NCI-H1092 (cell line): ENCODE measurements around the gene CRYM.
"Not testable (repeated sequence)": the region's sequence is repeated elsewhere in the genome, so short reads cannot be mapped to it uniquely, and the experiment has no call there.

ENCODE experiments used
- DNase-seq: peaks from one replicate; lab custom pipeline; 2025; lab: John Stamatoyannopoulos, UW

CRYM gene

DNA sequence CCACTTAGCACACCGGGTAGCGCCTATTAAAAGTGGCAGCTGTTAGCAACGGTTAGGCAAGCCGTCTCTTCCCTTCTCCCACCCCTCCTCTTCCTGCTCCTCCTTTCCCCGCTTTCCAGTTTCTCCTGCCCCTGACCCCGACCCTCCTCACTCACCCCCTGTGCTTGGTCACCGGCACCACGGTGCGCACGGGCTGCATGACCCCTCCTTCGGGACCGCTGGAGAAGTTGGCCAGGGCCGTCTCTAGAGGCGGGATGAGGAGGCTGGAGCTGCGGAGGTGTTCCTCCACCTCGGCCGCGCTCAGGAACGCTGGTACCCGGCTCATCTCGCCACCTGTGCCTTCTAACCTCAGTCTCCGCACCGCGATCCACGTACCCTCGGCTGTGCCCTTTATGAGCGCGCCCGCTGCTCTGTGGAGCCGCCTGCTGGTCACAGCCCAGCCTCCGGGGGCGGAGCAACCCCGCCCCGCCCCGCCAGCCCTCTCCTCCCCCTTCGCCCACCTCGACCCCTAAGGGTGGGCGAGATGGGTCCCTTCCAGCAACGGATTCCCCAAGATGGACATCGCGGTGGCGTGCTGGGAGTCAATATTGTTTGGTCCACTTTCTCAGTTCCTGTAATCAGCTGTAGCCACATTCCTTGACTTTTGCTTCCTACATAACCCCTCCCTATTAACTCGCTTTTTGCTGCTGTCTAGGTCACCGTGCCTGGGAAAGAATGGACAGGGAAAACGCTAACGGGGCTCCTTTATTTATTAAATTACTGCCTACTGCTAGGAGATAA lies at the start of gene CRYM:
TSS of gene CRYM (minus strand) at position 364 of the 780 bp plus-strand sequence. CDS start at position 325, 39 bp downstream.
- DNase-seq = peak; percentile 9

DNA sequence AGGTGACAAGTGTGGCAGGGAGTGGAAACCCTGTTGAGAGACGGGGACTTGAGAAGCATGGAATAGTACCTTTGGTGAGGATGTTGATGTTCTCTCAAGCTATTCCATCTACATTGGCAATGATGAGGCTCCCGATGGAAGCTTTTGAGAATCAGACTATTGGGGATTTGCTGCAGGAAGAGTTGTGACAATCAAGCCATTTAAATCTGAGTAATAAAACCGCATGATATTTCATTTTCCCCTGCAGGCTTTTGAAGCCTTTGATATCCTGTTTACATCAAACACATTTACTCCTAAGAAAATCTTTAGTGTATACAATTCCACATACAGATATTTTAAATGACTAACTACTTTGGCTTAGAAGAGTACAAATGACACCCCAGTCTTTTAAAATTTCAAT lies 49.0 kb upstream of the CRYM start:
- DNase-seq = no peak

DNA sequence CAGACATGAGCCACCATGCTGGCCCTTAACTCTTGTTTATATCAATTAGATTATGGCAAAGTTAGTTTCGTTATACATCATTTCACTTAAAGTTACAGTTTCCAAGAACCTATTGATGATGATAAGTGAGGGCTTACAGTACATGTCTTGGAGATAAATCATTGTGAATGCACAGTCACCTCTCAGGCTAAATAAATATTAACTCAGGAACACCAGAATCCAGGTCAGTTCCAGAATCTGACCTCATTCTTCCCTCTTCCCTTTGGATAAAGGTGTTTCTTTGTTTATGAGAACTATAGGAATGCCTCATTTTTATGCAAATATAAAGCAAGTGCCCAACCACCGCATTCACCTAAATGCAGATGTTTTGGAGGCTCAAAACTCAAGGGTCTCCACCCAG lies 48.4 kb upstream of the CRYM start:
- no peak for DNase-seq

DNA sequence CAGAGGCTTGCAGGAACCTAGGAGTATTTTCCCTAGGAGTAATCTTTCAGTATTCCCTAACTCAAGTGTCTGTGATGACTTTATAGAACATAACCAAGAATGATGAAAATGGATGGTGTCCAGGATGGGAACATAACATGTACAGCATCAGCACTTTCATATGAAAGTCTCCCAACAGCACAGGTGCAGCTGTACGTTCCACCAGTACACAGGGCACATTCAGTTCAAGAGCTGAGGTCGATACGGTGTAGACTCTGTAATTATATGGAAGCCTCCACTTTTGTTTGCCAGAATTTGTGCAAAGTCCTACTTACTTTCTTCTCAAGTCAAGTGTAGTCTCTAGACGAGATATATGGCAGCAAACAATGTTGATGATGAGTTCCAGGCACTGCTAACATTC lies 46.2 kb upstream of the CRYM start:
- no peak for DNase-seq

DNA sequence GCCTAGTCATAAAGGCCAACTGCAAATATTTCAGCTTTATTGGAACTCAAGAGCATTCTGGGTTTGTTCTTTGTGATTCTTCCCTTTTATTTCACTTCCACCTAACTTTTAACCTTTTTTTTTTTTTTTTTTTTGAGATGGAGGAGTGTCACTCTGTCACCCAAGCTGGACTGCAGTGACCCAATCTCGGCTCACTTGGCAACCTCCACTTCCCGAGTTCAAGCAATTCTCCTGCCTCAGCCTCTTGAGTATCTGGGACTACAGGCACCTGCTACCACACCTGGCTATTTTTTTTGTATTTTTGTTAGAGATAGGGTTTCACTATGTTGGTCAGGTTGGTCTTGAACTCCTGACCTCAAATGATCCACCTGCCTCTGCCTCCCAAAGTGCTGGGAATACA lies 44.2 kb upstream of the CRYM start:
- DNase-seq = not testable (repeated sequence)

DNA sequence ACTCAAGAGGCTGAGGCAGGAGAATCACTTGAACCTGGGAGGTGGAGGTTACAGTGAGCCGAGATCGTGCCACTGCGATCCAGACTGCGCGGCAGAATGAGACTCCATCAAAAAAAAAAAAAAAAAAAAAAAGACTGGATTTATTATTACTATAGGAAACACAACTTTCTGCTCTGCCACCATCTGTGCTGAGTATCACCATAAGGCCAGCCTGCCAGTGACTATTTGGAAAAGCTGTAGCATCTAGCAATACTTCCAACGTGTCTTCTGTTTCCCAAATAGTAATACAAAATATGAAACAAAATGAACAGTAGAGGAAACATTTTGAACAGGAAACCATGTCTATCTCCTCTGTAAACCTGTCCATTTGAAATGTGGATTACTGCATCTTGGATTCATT lies 43.6 kb upstream of the CRYM start:
- DNase-seq = no peak

DNA sequence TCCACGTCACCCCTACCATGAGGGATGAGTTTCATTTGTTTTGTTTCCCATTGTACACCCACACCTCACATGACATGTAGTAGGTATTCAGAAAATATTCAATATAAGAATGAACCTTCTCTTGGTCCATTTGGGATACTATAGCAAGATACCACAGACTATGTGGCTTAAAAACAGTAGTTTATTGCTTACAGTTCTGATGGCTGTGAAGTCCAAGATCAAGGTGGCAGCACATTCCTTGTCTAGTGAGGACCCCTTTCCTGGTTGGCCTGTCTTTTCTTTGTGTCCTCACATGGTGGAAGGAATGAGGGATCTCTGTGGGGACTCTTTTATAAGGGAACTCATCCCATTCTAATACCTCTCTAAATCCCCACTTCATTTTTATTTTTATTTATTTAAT lies 36.2 kb upstream of the CRYM start:
- no peak for DNase-seq

DNA sequence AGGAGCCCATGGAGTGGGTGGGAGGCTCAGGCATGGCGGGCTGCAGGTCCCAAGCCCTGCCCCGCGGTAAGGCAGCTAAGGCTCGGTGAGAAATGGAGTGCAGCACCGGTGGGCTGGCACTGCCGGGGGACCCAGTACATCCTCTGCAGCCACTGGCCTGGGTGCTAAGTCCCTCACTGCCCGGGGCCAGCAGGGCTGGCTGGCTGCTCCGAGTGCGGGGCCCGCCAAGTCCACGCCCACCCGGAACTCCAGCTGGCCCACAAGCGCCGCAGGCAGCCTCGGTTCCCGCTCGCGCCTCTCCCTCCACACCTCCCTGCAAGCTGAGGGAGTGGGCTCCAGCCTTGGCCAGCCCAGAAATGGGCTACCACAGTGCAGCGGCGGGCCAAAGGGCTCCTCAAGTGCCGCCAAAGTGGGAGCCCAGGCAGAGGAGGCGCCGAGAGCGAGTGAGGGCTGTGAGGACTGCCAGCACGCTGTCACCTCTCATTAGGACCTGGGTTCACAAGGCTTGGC lies 34.8 kb upstream of the CRYM start:
- DNase-seq = not testable (repeated sequence)

DNA sequence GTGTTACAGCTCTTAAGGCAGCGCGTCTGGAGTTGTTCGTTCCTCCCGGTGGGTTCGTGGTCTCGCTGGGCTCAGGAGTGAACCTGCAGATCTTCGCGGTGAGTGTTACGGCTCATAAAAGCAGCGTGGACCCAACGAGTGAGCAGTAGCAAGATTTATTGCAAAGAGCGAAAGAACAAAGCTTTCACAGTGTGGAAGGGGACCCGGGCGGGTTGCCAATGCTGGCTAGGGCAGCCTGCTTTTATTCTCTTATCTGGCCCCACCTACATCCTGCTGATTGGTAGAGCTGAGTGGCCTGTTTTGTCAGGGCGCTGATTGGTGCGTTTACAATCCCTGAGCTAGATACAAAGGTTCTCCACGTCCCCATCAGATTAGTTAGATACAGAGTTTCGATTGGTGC lies 34.0 kb upstream of the CRYM start:
- DNase-seq = not testable (repeated sequence)

DNA sequence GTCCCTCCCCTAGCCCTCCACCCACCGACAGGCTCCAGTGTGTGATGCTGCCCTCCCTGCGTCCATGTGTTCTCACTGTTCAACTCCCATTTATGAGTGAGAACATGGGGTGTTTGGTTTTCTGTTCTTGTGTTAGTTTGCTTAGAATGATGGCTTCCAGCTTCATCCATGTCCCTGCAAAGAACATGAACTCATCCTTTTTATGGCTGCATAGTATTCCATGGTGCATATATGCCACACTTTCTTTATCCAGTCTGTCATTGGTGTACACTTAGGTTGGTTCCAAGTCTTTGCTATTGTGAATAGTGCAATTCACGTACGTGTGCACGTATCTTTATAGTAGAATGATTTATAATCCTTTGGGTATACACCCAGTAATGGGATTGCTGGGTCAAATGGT lies 28.6 kb upstream of the CRYM start:
- not testable (repeated sequence) for DNase-seq

DNA sequence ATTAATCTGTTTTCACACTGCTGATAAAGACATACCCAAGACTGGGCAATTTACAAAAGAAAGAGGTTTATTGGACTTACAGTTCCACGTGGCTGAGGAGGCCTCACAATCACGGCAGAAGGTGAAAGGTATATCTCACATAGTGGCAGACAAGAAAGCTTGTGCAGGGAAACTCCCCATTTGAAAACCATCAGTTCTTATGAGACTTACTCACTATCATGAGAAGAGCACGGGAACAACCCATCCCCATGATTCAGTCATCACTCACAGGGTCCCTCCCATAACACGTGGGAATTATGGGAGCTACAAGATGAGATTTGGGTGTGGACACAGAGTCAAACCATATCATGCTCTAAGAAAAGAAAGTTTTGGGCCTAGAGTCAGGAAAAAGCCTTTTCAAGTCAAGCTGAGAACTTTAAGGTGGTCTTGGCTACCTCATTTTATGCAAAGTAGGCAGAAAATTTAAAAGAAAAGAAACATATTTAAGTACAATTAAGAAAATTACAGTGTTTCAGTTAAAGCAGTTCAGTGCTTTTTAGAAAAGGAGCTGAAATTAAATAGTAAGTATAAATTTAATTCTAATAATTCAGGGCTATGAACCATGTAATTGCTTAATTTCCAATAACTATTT lies 24.9 kb upstream of the CRYM start:
- no peak for DNase-seq

DNA sequence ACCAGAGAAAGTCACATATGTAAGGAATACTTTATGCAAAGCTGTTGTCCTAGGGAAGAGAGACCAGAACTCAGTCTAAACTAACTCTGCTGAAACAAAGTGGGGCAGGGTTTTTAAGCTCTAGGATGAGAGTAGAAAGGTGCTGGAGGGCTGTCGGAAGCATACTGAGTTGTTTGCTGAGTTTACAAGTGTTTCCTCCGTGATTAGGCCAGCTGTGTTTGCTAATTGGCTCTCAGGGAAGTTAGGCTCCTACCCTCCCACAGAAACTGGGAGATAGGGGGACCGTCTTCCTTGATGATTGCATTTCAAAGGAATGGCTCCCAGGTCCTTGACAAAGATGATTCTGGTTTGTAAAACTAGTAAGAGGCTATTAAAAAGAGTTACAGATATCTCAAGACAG lies 24.4 kb upstream of the CRYM start:
- no peak for DNase-seq

DNA sequence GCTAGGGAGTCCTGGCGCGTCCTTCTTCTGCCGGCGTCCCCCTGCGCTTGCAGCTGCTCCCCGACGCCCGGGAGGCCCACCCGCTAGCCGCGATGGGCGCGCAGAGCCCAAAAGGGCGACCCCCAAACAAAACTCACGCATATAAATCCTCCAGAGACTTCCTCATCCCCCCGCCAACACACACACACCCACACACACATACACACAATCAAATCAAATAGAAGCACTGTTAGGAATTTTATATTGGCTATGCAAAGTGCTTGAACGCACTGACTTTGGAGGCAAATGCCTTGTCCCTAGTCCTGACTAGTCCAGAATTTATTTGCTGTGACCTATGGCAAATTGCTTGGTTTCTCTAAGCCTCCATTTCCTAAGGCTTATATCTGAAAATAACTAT lies 23.8 kb upstream of the CRYM start:
- DNase-seq = no peak

DNA sequence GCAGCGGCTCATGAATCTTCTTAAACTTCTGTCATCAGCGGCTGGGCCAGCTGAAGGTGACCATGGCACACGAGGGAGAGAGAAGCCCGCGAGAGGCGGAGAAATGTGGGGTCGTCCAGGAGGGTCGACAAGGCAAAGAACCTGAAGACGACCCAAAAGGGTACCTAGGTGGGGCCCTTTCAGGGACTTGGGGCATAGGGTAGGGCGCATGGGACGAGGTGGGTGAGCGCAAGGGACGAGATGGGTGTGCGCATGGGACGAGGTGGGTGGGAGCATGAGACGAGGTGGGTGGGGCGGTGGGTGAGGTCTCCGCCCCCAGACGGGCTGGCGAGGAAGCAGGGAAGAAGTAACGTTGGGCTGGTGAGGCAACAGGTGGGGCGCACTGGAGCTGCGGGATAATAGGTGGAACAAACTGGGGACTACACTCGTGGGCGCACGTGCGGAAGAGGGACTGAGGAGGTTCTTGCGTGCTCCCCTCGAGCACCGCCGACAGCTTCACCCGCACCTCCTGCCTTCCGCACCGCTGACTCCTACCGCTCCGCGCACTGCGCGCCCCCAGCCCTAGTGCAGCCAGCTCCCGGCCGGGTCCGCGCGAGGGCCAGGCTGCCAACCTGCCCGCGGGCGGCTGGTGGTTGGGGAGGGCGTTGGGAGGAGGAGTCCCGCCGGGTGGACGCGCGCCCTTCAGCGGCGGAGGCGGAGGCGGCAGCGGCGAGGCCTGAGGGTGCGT lies 23.2 kb upstream of the CRYM start:
- peak; percentile 31 for DNase-seq

DNA sequence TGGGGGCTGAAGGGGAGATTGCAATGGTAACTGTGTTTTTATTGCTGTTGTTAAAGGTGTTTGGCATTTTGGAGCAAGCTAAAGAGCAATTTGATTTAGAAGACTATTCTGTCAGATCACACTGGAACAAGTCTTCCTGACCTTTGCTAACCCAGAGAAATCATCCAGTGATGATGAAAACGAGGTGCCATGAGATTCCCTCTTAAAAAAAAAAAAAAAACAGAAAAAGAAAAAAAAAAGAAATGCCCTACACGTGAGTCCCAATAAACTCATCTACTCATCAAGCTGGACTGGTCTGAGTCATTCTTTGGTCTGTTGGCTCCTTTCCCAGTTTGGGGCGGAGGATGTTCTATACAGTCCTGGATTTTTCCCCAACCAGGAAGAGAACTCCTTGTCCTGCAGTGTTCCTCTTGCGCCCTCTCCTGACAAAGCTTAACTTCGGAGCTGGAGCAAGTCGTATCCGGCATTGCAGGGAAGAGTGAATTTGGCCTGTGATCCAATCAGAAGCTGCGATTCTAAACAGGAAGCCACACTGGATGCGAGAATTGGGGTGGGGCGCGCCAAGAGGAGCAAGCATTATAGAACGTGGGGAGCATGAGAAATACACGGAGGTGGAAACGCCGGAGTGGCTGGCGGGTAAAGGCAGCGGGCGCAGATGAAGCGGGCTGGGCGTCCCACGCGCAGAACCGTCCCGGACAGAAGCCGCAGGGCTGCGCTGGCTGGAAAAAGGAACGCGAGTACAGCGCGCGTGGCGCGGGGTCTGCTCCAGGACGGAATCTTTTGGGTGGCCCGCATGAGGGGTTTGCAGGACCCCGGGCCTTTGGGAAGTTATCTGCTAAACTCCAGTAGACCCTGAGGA lies 22.4 kb upstream of the CRYM start:
- peak; percentile 86 for DNase-seq

DNA sequence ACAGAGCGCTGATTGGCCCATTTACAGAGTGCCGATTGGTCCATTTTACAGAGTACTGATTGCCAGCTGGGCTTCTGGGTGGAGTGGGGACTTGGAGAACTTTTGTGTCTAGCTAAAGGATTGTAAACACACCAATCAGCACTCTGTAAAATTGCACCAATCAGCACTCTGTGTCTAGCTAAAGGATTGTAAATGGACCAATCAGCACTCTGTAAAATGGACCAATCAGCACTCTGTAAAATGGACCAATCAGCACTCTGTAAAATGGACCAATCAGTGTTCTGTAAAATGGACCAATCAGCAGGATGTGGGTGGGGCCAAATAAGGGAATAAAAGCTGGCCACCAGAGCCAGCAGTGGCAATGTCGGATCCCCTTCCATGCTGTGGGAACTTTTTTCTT lies 11.7 kb upstream of the CRYM start:
- not testable (repeated sequence) for DNase-seq

DNA sequence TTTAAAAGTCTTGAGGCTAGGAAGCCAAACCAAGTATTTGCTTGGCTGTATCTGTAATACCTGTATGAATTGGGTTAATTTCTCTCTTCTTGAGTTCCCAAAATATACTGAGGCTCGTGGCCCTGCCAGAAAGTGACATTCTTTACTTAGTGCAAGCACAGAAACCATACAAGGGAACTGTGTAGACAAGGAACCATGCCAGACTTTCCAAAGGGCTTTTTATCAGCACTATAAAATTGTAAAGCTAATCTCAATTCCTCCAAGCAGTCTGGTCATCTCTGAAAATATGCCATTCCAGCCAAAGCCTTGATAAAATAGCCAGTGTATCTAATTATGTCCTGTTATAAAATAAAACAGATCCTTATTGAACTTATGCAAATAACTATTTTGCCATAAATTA lies 7.2 kb upstream of the CRYM start:
- DNase-seq = no peak

DNA sequence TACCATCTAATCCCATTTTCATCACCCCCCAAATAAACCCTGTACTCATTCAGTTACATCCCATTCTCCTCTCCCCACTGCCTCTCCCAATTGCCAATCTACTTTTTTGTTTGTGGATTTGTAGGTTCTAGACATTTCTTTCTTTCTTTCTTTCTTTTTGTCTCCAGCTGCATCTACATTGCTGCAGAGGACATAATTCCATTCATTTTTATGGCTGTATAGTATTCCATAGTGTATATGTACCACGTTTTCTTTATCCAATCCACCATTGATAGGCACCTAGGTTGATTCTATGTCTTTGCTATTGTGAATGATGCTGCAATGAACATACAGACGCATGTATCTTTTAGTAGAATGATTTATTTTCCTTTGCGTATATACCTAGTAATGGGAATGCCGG lies 6.3 kb upstream of the CRYM start:
- no peak for DNase-seq

DNA sequence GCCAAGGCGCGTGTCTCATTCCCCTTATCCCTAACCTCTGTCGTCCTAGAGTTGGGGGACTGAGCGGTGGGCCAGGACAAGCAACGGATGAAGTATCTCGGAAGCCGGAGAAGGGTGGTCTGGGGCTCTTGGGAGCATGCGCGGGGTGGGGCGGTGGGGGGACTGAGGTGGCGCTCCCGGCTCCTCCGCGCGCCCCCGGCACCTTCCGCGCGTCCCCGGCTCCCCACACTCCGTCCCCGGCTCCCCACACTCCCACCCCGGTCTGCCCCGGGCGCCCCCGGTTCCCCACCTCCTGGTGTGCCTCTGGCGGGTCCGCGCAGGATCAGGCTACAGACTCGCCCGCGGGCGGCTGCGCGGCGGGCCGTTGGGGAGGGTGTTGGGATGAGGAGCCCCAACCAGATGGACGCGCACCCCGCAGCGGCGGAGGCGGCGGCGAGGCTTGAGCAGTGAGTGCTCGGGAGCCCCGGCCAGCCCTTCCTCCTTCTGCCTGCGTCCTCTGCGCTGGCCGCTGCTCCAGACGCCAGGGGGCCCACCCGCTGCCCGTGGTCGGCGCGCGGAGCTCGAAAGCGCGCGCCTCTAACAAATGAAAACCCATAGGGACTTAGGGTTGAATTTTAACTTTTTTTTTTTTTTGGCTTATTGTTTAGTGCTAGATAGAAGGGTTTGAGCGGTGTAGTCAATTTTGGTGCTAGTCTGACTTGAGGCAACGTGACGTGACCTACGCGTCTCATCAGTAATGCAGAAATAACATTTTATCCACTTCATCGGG lies 5.6 kb upstream of the CRYM start:
- DNase-seq = peak; percentile 16

DNA sequence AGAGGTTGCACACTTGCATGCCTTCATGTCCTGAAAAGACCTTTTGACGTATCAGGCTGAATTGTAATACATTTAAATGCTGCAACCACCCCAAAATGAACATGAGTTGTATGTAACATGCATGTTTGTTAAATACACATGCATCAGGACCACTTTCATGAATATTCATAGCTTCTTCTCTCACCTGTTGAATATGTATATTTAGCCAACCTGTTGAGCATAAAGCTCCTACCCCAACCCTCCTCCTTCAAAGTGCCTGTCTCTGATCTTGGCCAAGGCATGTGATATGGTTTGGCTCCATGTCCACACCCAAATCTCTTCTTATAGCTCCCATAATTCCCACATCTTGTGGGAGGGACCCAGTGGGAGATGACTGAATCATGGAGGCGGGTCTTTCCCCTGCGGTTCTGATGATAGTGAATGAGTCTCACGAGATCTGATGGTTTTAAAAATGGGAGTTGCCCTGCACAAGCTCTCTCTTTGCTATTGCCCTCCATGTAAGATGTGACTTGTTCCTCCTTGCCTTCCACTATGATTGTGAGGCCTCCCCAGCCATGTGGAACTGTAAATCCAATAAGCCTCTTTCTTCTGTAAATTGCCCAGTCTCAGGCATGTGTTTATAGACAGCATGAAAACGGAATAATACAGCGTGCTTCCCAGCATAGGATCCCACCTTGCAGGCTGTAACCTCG lies 3.8 kb upstream of the CRYM start:
- DNase-seq = no peak

DNA sequence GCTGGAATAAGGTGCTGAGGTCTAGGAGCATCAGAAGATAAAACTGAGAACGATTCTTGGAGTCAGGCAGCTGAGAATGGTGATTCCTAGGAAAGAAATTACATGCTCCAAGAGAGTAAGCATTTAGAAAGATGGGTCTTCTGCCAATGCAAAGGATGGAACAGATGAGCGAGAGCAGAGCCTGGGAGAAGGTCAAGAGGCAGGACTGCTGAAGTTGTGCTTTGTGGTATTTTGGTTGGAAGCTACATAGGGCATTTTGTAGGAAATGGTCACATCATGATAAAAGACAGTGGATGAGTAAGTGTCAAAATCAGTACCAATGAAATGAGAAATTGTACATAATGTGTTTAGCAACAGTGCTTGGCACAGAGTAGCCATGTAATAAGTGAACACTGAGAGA lies 1.4 kb upstream of the CRYM start:
- DNase-seq = no peak
